Activated CD8-positive, alpha-beta memory T cell treated with anti-CD3 and anti-CD28 coated beads, Interleukin-2, amount 50 U/mL, for 4 hours (primary cell): ENCODE data around the gene CACNA1F.
A peak's percentile ranks its signal among the peaks of the same experiment; 100 is the strongest.
"Not testable (repeated sequence)": the region's sequence is repeated elsewhere in the genome, so short reads cannot be mapped to it uniquely, and the experiment has no call there.

Experiments
- DNase-seq: peaks from one replicate; pipeline ENCODE4 v3.0.0-alpha.2; 2020

Gene CACNA1F

DNA sequence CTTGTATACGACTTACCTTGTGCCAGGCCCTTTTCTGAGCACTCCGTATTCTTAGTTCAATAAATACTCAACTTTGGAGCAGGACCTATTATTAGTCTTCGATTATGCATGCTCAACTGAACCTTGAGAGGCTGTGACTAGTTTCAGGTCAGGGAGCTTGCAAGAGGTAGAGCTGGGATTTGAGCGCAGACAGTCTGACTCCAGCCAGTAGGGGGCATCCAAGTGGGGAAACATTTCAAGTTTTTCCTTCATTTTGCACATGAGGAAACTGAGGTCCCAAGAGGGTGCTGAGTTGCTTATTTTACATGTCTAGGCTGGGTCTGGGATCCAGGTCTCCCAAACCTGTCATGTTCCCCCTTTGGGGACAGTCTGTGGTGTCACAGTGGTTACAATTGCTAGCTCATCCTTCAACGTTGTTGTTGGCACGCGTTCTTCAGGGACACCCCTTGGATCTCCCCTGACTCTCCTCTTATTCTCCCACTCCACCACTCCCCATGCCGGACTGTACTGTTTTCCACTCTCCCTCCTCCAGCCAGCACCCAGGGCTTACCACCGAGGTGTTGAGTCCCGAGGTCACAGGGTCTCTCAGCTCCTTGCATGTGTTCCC lies 40.3 kb downstream of the CACNA1F start:
- DNase-seq = no peak

DNA sequence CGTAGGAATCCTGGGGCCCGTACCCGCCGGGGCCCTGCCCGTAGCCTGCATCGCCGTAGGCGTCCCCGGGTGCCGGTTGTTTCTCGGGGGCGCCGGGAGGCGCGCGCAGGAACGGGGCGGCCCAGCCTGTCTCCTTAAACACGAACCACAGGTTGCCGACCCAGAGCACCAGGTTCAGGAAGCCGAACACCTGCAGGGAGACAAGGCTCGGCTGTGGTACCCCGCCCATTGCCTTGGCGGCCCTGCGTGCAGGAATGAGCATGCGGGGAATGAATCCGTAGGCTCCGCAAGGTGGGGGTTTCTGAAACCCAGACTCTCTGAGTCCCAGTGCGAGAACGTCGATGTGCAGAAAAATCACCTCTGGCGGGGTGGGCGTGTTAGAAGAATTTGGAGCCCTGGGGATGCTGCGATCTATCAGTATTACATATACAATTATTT lies 41.5 kb downstream of the CACNA1F start:
- peak; percentile 27 for DNase-seq

DNA sequence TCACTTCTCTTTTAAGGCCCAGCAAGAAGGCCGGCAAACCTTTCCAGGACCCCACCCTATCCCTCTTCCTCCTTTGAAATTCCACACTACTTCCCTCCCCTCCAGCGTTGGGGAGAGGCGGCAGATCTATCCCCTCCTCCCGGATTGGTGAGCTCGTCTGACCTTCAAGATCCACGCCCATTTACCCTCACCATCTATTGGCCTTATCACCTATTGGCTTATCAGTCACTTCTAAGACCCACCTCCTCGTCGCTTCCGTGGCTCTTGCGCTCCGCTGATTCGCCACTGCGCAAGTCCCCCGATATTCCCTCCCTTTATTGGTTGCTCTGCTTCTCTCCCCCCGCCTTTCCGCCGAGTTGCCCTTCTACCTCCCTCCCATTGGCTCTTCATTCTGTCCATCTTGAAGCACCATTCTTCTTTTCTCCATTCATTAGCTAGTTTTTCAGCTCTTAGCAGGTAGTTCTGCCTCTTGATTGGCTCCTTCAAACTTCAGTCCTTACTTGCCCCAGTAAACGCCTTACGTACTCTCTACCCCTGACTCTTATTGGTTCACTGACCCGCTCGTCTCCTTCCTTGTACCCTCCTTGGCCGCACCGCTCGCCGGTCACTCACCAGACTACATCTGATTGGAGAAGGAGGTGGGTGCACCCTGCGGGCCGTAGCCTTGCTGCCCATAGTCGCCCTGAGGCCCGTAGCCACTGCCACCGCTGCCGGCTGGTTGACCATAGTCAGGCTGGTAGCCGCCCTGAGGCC lies 42.1 kb downstream of the CACNA1F start:
- peak; percentile 77 for DNase-seq

DNA sequence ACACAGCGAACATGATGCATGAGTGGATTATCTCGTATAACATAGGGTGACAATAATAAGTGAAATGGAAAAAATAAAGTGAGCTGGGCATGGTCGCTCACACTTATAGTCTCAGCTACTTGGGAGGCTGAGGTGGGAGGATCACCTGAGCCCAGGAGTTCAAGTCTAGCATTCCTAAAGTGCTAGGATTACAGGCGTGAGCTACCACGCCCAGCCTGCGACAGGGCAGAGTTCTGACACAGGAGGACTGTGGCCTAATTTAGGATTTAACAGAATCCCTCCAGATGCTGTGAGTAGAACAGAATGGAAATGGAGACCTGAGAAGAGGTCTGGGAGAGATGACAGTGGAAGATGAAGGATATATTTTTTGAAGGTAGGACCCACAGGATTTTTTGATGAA lies 43.5 kb downstream of the CACNA1F start:
- no peak for DNase-seq

DNA sequence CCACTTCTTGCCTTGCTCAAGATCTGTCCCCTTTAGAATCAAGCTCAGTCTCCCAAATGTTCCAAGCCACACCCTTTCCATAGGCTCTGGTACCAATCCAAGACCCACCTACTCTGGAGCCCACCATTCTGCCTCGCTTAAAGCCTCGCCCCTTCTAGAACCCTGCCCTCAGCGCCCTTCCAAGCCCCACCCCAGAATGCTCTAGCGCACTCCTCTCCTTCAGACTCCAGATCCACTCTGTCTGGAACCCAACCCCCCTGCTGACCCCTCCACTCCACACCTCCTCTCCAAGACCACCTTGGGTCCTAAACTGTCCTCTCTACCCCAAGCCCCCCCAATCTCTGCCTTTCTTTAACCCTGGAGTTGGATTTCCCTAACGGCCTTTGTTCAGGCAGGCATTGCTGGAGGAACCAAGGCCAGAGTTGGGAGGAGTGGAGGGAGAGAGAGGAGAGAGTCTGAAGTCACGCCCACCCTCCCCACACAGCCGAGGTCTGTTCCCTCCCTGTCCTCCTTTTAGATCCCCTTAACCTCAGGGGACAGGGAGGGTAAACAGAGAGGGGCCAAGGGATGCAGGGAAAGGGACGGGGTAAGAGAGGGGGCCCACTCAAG lies 44.6 kb downstream of the CACNA1F start:
- DNase-seq = no peak

DNA sequence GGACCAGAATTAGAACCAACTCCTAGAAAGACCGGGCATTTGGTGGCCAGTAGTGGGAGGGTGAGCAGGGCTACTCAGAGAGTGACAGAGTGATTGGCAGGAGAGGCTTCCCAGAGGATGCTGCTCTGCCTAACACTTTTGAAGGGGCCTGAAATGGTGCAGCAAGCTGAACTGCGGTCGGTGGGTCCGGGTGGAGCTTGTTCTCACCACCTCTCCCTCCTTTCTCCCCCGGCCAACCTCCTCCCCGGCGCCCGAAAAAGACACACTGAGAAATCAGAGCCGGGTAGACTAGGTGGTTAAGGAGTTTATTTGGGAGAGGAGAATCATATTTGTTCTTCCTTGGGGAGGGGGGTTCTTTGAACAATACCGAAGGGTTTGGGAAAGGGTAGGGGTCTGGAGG lies 45.6 kb downstream of the CACNA1F start:
- no peak for DNase-seq

DNA sequence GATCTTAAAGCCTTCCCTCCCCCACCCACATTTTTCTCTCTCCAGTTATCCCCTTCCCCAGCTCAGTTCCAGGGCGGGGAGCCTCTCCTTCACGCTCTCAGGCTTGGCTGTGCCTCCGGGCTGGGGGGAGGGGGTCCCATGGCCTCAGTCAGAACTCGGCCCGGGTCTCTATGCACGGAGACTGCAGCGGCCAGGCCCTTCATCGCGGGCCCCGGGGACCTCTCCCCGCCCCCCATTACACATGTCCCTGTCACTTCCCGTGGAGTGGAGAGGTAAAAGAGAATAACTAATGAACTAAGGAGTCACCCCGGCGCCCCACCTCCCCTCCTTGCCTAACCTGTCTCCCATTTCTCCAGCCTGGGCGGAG lies 46.1 kb downstream of the CACNA1F start:
- DNase-seq = no peak

DNA sequence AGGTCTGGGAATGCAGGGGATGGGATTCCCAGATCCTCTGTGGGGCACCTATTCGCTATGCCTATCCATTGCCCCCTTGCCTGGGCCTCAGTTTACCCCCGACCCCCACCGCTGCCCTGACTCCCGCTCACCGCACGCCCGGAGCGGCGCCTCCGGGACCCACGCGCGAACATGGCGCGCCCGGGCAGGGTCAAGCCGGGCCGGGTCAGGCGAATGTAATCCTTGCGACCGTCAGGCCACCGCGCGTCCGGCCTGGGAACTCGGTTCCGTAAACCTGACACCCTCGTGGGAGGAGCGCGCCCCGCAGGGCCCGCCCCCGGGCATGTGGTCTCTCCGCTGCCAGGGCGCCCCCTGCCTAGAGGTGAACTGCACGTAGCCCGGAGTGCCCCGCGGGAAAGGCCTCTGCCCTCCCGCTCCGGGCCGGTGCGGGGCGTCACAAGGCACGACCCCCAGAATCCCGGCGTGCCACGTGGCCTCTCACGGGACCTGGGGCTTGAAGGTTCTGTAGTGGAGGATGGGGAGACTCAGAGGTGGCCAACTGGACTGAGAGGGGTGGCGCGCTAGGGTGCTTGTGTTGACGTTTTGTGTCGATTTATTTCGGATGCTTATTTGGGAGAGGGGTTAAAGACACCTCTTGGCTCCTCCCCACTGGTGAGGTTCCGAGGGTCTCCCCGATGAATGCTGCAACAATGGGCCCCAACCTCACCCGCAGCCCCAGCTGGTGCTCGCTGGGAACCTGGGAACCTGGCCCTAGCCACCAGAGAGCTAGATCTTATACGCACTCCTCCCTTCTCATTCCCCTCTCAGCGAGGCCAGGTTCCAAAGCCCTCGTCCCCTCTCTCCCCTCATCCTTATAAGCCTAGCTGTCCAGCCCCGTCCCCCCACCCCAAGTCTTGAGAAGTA lies 46.8 kb downstream of the CACNA1F start, which contains the start of gene PRICKLE3:
PRICKLE3 (minus strand) TSS at position 249 of the 903 bp plus-strand sequence; CDS start at position 173, 76 bp downstream.
- peak; percentile 75 for DNase-seq

DNA sequence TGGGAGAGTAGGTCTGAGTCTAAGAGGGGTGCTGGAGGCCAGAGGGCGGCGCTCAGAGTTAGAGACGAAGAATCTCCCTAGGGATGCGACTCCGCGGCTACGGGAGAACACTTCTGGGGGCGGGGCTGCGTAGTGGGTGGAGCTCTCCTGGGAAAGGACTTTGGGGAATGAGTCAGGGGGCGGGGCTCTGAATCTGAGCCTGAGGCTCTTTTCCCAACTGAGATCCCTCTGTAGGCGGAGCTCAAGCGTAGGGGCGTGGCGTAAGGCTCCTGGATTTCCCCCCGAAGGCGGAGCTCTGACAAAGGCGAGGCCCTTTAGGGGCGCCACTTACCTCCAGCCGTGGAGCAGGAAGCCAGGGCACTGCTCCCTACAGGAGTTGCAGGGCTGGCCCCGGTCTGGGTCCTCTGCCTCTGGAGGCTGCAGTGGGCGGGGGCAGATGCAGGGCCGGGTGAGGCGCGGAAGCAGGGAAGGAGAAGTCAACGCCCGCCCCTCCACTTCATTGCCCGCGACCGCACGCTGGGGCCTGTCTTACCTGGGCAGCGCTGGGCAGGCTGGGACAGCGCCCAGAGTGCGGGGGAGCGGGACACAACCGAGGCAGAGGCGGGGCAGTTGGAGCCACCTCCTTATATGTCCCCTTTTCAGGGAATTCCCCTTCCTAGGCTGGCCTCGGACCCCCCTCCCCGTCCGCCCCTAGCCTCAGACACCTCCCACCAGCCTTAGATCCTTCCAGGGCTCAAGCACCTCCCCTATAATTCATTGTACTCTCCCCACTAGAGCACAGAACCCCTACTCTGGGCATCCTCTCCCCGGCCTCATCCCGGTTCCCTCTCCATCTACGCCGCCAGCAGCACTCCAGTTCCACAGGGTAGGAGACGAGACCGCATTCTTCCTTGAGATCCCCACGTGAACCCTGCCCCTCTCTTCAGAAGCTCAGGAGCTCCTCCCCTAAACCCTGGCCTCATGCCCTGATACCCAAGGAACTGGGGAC lies 48.6 kb downstream of the CACNA1F start:
- no peak for DNase-seq

DNA sequence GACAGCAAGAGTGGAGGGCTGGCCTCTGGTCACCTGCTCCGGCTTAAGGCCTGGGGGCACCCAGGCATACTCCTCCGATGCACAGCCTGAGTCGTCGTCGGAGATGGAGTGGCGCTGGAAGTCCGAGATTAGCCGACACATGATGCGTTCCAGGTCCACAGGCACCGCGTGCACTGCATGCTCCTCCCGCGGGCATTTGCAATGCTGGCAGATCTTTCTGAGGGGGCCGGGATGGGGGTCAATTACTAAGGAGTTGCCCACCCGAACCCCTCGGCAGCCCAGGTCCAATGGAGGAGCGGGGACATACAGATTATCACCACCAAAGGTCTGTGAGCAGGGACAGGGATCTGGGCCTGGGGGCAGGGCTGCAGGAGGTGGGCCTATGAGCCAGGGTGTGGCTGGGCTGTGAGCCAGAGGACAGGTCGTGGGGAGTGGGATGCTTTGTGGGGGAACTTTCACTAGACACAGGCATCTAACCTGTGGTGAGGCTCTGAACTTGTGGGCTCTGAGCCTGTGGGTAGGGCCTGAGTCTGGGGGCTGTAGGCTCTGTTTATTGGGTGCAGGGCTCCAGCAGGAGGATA lies 49.3 kb downstream of the CACNA1F start:
- no peak for DNase-seq

DNA sequence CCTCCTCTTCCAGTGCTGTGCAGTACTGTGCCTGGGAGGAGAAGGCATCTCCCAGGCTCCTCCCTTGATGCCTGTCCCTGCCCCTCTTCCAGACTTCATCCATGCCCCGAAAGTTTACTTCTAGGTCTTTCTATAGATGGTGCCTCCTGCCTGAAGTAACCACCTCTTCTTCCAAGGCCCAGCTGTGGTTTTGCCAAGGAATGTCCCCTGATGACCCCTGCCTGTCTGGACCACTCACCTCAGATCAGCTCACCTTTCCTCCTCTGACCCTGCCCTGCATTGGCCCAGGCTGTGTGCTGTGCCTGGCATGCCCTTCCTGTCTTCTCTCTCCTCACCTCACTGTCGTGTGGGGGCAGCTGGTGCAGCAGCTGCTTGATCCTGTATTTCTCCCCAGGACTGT lies 53.8 kb downstream of the CACNA1F start:
- no peak for DNase-seq

DNA sequence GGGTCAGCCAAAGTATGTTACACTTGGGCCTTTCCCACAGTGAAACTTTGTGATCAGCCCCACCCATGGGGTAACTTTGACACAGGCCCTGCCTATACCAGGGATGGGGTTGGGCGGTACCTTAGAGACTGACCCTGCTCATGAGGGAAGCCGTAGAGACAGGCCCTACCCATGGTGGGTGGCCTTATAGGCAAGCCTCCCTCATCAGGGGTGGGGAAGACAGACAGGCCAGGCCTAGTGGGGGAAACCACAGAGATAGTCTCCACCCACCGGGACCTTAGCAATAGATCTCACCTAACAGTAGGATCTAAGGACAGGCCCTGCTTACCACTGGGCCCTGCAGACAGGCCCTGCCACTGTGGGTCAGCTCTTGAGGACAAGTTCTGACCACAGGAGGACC lies 54.6 kb downstream of the CACNA1F start:
- DNase-seq = no peak

DNA sequence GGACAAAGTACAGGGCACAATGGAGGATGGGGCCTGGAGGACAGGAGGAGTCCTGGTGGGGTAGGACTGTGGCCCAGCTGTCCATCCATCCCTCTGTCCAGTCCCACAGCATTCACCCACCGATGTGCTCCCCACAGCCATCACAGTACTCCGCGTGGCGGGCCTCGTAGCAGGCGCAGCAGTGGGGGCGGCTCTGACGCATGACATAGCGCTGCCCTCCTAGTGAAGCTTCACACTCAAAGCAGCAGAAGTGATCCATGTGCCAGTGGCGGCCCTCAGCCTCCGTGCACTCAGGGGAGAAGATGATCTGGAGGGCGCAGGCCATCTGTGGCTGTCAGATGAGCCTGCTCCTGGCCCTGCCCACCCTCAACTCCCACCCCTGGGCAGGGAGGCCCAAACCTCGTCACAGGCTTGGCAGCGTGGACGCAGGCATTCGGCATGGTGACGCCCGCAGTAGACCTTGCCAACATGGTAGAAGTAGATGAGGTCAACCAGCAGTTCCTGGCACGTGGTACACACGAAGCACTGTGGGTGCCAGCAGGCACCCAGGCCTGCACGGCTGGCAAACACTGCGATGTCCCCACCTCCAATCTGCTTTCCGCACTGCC lies 55.2 kb downstream of the CACNA1F start:
- no peak for DNase-seq

DNA sequence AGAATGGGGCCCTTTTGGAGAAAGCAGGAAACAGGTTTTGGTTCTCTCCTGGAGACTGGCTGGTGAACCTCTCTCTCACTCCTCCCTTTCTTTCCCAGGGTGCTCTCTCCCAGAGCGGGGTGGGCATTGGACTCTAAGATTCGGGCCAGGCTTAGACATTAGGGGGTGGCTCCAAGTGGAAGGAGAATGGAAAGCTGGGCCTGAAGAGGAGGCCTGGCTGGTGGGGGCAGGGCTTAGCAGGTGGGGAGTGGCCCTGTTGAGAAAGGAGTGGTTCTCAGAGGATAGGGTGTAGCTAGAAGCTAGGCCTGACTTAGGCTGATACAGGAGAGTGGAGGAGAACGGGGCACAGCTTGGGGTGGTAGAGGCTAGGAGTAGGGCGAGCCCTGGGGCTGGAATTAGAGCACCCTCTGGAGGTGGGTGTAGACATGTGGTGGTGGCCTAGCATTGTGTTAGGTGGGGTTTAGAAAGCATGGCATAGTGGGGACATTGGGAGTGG lies 55.8 kb downstream of the CACNA1F start:
- no peak for DNase-seq

DNA sequence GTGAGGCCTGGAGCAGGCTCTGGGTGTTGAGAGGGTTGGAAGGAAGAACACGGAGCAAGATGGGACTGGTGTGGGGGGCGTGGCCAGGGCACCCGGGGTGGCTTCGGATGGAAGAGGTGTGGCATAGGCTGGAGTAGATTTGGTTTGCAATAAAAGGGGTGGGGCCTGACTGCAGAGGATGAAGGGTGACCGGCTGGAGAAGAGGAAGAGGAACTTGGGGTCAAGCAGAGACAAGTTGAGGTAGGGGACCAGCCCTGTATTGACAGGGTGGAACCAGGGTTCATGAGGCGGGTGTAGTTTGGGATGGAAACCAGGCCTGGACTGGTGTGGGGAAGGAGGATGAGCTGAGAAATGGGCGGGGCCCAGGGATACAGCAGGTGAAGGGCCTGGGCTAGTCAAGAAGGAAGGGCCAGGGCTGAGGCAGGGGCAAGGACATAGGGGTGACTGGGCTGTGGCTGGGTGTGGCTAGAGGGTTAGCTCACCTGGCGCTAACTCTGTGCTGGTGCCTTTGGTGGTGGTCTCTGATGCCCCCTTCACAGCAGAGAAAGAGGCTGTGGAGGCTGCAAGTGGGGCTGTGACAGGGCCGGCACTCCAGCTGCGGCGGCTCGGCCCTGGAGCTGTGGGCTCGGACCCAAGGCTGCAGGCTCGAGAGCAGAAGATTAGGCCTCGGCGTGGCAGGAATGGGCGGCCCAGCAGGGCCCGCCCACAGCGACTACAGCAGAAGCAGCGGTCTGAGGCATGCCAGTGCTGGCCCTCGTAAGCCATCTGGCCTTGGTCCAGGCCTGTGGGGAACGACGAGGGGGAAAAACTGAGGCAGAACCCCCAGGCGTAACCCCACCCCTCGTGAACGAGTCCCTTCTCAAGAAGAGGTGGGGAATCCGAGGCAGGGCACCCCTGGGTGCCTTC lies 56.5 kb downstream of the CACNA1F start:
- no peak for DNase-seq

DNA sequence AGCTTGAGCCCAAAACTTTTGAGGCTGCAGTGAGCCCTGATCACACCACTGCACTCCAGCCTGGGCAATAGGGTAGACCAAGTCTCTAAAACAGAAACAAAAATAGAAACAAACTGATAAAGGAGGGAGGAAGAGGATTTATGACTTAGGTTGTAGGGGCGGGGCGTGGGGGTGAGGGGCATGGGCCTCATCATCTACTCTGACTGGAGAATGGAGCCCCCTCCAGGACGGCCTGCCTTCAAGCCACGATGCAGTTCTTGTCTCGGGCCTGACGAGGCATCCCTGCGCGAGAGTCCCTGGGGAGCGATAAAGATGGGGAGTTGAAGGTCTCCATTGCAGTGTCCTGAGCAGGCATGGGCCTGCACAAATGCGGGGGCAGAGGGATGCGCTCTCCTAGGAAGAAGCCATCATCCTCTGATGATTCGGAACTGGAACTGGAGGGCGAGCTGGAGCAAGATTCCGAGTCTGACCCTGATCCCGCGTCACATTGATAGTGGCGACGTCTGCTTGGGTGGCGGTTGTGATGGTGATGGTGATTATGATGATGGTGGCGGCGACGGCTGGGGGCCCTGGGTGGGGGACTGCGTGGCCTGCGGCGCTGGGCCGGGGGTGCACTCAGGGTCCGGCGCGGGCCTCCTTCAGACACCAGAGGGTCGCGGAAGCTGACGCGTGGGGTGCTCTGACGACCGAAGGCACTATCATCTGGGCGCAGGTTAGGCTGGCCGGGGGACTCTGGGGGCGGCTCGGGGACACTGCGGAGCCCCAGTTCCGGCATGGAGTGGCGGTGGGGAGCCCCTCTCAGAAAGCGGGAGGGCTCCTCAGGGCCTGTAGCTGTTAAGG lies 57.5 kb downstream of the CACNA1F start:
- DNase-seq = no peak

DNA sequence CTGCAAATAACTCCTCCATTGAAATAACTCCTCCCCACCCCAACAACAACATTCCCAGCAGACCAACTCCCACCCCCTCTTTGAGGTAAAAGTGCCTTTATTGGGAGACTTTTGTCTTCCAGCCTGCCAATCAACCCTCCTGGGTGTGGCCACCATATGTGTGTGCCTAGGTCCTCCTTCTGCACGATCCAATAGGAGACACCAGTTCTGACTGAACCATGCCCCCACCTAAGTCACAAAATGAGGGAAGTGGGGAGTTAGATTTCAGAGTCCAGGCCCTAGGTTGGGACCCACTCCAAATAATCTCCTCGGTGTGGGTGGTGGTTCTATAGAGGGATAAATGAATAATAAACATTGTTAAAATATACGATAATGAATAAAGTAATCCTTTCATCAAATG lies 58.4 kb downstream of the CACNA1F start:
- no peak for DNase-seq

DNA sequence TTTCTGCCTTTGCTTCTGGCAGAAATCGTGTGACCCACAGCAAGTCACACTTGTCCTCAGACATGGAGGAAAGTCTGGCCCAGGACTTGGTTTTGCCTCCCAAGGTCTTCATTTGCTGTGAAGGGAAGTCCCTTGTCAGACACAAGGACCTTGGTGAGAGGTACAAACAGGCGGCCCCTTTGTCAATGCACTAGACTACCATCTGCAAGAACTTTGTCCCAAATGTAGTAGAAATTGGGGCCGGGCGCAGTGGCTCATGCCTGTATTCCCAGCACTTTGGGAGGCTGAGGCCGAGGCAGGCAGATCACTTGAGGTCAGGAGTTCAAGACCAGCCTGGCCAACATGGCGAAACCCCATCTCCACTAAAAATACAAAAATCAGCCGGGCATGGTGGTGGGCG lies 59.6 kb downstream of the CACNA1F start:
- not testable (repeated sequence) for DNase-seq

DNA sequence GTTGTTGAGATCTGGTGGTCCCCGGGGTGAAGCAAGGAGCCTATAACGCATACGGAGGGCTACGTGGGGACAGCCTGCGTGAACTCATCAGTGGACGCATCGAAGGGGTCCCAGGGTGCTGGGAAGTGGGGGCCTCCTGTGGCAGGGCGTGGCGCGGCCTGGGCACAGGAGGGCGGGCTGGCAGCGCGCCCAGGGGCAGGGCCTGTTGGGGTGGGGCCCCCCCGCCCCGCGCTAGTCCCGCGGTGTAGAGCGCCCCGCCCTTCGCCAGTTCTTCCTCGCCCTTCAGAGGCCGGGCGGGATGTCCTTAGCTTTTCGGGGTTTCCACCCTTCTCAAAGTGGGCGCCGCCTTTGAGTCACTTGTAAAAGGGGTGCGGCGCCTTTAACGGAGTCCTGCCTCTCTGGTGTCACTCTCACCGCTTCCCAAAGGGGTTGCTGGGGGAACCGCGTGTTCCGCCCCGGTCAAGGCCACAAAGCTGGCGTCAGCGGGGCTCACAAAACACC lies 60.8 kb downstream of the CACNA1F start:
- peak; percentile 67 for DNase-seq
